GM19099 (cell line): ENCODE data around the gene SHOC2.

Experiments
- POLR2A ChIP-seq: IDR thresholded peaks from 3 replicates; pipeline ENCODE4 v1.6.1; 2011; ENCODE audit warnings: low read depth; ENCODE audit not compliant: insufficient read length; ENCODE audit errors: extremely low read depth

The SHOC2 gene

GRCh38 chr10:110887560-110887959 lies 31.8 kb upstream of the SHOC2 start:
- TF ChIP-seq POLR2A = no peak

DNA sequence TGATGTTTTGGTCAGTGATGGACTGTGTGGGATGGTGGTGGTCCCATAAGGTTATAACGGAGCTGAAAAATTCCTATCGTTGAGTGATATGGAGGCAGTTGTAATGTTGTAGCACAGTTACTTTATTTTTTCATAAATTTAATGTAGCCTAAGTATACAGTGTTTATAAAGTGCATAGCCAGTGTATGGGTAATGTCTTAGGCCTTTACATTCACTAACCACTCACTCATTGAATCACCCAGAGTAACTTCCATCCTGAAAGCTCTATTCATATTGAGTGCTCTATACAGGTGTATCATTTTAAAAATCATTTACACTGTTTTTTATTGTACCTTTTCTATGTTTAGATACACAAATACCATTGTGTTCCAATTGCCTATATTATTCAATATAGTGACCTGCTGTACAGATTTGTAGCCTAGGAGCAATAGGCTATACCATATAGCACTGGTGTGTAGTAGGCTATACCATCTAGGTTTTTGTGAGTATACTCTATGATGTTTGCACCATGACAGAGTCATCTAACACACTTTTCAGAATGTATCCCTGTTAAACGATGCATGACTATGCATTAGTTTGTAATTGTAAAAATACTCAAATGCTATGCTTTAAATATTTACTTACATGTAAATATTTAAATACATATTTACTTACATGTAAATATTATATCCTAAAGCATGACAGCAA lies 26.7 kb upstream of the SHOC2 start:
- no peak for TF ChIP-seq POLR2A

DNA sequence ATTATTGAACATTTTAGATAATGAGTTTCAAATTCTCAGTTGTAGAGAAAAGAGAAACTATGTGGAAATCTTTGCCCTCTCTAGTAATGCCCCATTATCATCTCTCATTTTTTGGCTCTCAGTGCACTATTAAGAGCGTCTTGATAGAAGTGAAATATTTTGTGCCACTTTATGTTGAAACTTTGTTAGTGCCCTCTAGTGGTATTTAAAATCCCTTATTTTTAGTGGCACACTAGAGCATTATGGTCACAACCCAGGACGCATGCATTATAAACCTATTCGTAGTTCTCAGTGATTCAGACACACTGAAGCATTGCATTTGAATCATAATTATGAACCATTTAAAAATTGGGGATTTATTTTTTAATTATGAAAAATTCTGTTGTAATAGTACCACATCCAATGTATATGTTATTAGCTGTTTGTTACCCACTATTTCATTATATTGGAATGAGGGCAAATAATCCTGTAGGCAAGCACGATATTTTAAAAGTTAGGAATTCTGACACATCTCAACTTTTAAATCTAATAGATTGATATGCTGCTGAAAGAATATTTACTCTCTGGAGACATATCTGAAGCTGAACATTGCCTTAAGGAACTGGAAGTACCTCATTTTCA lies 25.7 kb upstream of the SHOC2 start:
- no peak for TF ChIP-seq POLR2A

DNA sequence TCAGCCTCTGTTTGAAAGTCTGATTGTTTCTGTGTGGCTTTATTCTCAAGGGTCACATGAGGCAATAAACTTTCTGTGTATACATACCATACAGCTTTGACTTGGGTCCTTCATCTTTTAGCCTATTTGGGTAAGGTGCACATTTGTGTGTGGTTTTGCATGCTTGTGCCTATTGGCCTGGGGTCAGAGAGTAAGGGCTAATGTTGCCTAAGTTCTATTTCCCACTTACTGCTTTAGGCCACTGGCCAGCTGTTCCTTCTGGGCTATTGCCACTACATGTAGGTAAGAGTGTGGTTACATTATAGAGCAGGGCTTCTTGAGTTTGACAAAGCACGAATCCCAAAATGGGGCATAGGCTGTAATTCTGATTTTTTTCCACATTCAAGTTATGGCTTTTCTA lies 22.2 kb upstream of the SHOC2 start:
- TF ChIP-seq POLR2A = no peak

DNA sequence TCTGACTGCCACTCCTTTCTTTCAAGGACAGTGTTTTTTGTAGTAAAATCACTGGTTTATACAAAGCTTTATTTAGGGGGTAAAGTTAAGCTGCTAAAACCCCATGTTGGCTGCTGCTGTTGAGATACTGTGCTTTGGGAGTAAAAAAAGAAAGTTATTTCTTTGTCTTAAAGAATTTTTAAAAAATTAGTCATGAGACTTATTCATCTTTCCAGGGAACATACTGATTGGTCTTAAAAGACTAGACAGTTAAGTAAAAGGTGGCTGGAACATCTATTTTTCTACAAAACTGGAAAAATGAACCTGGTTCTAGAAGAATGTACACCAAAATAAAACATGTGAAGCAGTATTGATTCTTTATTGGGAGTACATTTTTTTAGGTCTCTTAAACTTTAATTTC lies 21.0 kb upstream of the SHOC2 start:
- no peak for TF ChIP-seq POLR2A

GRCh38 chr10:110900983-110901382 lies 18.4 kb upstream of the SHOC2 start:
- TF ChIP-seq POLR2A = no peak

GRCh38 chr10:110901954-110902819 lies 17.2 kb upstream of the SHOC2 start:
- no peak for TF ChIP-seq POLR2A

GRCh38 chr10:110903280-110904278 lies 15.8 kb upstream of the SHOC2 start:
- no peak for TF ChIP-seq POLR2A

DNA sequence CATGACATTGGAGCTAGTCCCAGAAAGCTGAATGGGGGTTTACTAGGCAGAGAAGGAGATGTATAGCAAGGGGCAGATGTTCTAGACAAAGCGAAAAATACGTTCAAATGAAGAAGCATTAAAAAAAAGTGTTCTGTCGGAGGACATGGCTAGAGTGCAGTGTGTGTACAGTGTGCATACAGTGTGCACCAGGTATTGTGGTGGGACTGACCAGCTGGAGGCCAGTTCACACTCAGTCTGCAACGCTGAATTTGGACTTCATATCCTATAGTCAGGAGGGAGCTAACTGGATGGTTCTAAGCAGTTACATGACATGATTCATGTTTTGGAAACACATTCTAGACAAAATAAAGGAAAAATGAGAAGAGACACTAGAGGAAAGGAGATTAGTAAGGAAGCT lies 9.3 kb upstream of the SHOC2 start:
- no peak for TF ChIP-seq POLR2A

DNA sequence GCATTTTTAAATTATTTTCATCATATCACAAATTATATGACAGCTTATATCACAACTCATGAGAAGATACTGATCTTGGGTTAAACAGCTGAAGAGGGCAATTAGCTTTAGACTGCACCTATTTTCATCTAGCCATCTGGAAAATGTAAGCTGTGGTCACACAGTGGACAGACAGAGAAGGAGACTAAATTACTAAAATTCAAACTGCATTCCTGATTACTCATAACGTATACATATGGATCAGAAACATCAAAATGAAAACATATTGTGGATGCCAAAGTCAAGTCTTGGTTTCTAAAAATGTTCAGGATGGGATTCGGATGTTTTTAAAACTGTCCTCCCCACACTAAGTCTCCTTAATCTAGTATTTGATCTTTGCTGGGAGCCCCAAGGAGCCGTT lies 7.0 kb upstream of the SHOC2 start:
- no peak for TF ChIP-seq POLR2A

GRCh38 chr10:110914431-110914830 lies 5.0 kb upstream of the SHOC2 start:
- TF ChIP-seq POLR2A = no peak

DNA sequence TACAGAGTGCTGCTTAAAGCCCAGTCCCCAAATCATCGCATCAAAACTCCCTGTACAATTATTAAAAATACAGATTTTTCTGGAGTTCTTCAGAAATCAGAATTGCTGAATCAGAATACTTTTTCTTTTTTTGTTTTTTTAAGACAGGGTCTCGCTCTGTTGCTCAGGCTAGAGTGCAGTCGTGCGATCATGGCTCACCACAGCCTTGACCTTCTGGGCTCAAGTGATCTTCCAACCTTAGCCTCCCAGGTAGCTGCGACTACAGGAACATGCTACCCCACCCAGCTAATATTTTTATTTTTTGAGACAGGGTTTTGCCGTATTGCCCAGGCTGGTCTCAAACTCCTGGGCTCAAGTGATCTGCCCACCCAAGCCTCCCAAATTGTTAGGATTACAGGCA lies 4.4 kb upstream of the SHOC2 start:
- TF ChIP-seq POLR2A = no peak

- no peak for TF ChIP-seq POLR2A
Observed at GRCh38 chr10:110916554-110917346, 2.7 kb upstream of the SHOC2 start.

DNA sequence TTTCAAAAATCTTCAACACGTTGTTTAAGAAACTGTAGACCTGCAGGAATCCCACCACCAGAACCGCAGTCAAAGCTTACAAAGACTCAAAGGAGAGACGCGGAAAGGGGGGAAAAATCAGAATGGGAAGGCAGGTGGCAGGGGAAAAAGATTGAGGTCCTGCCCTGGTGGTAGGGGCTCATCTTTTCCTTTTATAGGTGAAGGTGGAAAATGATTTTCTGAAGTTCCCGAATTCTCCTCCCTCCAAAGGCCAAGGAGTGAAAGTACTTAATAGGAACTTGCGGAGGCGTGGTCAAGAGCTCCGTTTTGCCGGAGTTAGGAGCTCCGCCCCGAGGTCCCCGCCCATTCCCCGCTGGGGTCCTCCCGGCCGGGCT lies 1.1 kb upstream of the SHOC2 start:
- TF ChIP-seq POLR2A = no peak
